Keratinocyte (primary cell): ENCODE measurements around the gene MYLK4.

Experiments used
- EZH2 ChIP-seq: IDR thresholded peaks from one replicate; pipeline ENCODE4 v1.6.1; 2012; ENCODE audit warnings: inconsistent platforms, mild to moderate bottlenecking, low read length, moderate library complexity
- TF ChIP-seq, protein P1 (sequence below), 3 experiments: IDR thresholded peaks in 1 of 3; conservative IDR thresholded peaks in 1 of 3; optimal IDR thresholded peaks in 1 of 3; 2 replicates in 2 of 3; 3 replicates in 1 of 3; pipeline versions ENCODE3 to v1.5.1; 2011; ENCODE audit warnings: low read length in 3 of 3, mild to moderate bottlenecking in 3 of 3, moderate library complexity in 2 of 3, control low read depth in 1 of 3, inconsistent platforms in 1 of 3; ENCODE audit not compliant: insufficient read depth in 2 of 3; ENCODE audit errors: extremely low read depth in 1 of 3

DNA sequence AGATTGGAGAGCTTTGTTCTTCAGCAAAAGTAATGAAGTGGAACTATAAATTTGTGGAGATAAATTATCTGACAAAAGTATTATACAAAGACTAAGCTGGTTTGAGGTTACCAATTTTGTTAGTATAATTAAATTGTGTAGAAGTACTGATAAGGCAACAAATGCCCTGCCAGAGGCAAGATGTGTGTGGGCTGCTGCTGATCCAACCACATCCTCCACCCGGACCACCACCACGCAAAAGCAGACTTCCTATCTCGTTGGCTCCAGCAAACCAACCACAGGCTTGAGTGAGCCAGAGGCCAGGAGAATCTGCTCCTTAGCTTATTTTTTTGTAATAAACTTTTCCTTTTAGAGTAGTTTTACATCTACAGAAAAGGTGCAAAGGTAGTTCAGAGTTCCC lies 1.1 kb upstream of the MYLK4 start:
- TF ChIP-seq, protein P1, sequence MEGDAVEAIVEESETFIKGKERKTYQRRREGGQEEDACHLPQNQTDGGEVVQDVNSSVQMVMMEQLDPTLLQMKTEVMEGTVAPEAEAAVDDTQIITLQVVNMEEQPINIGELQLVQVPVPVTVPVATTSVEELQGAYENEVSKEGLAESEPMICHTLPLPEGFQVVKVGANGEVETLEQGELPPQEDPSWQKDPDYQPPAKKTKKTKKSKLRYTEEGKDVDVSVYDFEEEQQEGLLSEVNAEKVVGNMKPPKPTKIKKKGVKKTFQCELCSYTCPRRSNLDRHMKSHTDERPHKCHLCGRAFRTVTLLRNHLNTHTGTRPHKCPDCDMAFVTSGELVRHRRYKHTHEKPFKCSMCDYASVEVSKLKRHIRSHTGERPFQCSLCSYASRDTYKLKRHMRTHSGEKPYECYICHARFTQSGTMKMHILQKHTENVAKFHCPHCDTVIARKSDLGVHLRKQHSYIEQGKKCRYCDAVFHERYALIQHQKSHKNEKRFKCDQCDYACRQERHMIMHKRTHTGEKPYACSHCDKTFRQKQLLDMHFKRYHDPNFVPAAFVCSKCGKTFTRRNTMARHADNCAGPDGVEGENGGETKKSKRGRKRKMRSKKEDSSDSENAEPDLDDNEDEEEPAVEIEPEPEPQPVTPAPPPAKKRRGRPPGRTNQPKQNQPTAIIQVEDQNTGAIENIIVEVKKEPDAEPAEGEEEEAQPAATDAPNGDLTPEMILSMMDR (optimal IDR thresholded peaks at IDR 0.05 in 1 of 3, IDR thresholded peaks at IDR 0.05 in 1 of 3, conservative IDR thresholded peaks at IDR 0.05 in 1 of 3; ENCODE audit: extremely low read depth in 1 of 3, insufficient read depth in 2 of 3, low read length in 3 of 3), result no peak
- no peak for TF ChIP-seq EZH2
